HCT116 (cell line): Measurements from ENCODE around the gene CNTN5.

Experiments
- ELF1 ChIP-seq: IDR thresholded peaks from 2 replicates; pipeline ENCODE4 v1.6.1; 2012; ENCODE audit warnings: low read depth, borderline replicate concordance
- EZH2 ChIP-seq: fragments of 200-600 bp; sonication (generic); IDR thresholded peaks from 2 replicates; pipeline ENCODE4 v1.6.1; 2017; ENCODE audit warnings: antibody characterized with exemption, mixed run types
- EZH2phosphoT487 ChIP-seq: fragments of 200-600 bp; IDR thresholded peaks from 2 replicates; pipeline ENCODE4 v1.6.1; 2018; ENCODE audit warnings: antibody characterized with exemption, borderline replicate concordance
- POLR2A ChIP-seq: IDR thresholded peaks from 2 replicates; pipeline ENCODE4 v1.7.0; 2011; ENCODE audit warnings: borderline replicate concordance; ENCODE audit not compliant: insufficient read depth, insufficient read length; ENCODE audit errors: extremely low read depth
- POLR2AphosphoS5 ChIP-seq: IDR thresholded peaks from 2 replicates; pipeline ENCODE4 v1.6.1; 2011; ENCODE audit warnings: mild to moderate bottlenecking, low read depth, low read length, moderate library complexity
- RAD21 ChIP-seq: IDR thresholded peaks from 2 replicates; pipeline ENCODE4 v1.6.1; 2012; ENCODE audit warnings: low read depth, mild to moderate bottlenecking
- SP1 ChIP-seq: IDR thresholded peaks from 2 replicates; pipeline ENCODE4 v1.6.1; 2012; ENCODE audit warnings: low read depth
- ZBTB33 ChIP-seq: IDR thresholded peaks from 2 replicates; pipeline ENCODE4 v1.6.1; 2011; ENCODE audit warnings: mild to moderate bottlenecking, low read length, moderate library complexity; ENCODE audit not compliant: insufficient replicate concordance; ENCODE audit errors: extremely low read depth
- TF ChIP-seq, protein P1 (sequence below), 3 experiments: fragments of 200-600 bp in 1 of 3; sonication (generic) in 1 of 3; IDR thresholded peaks in 2 of 3; conservative IDR thresholded peaks in 1 of 3; 2 replicates each; pipeline ENCODE4 v1.5.1; 2012 to 2017; ENCODE audit warnings: low read depth in 2 of 3, low read length in 2 of 3, antibody characterized with exemption in 1 of 3, borderline replicate concordance in 1 of 3, control low read depth in 1 of 3, mild to moderate bottlenecking in 1 of 3, mixed read lengths in 1 of 3, mixed run types in 1 of 3, moderate library complexity in 1 of 3; ENCODE audit not compliant: insufficient read depth in 1 of 3

- TF ChIP-seq POLR2AphosphoS5 (no peak), ELF1 (no peak), RAD21 (no peak), SP1 (no peak), EZH2 (no peak), POLR2A (no peak), EZH2phosphoT487 (no peak), ZBTB33 (no peak)
- TF ChIP-seq, protein P1, sequence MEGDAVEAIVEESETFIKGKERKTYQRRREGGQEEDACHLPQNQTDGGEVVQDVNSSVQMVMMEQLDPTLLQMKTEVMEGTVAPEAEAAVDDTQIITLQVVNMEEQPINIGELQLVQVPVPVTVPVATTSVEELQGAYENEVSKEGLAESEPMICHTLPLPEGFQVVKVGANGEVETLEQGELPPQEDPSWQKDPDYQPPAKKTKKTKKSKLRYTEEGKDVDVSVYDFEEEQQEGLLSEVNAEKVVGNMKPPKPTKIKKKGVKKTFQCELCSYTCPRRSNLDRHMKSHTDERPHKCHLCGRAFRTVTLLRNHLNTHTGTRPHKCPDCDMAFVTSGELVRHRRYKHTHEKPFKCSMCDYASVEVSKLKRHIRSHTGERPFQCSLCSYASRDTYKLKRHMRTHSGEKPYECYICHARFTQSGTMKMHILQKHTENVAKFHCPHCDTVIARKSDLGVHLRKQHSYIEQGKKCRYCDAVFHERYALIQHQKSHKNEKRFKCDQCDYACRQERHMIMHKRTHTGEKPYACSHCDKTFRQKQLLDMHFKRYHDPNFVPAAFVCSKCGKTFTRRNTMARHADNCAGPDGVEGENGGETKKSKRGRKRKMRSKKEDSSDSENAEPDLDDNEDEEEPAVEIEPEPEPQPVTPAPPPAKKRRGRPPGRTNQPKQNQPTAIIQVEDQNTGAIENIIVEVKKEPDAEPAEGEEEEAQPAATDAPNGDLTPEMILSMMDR (IDR thresholded peaks at IDR 0.05 in 2 of 3, conservative IDR thresholded peaks at IDR 0.05 in 1 of 3; ENCODE audit: borderline replicate concordance in 1 of 3, insufficient read depth in 1 of 3, low read depth in 2 of 3, low read length in 2 of 3), result no peak
Measured at GRCh38 chr11:100133114-100133513, 1112.4 kb downstream of the CNTN5 start.
